NCI-H748 (cell line): Measurements from ENCODE around the gene GNPNAT1.
A peak's percentile ranks its signal among the peaks of the same experiment; 100 is the strongest.
"Not testable (repeated sequence)": the region's sequence is repeated elsewhere in the genome, so short reads cannot be mapped to it uniquely, and the experiment has no call there.

ENCODE experiments used
- DNase-seq: peaks from one replicate; lab custom pipeline; 2025; ENCODE audit not compliant: unreplicated experiment; lab: John Stamatoyannopoulos, UW

GNPNAT1 gene

GRCh38 chr14:52790011-52790755 lies 1.2 kb downstream of the GNPNAT1 start:
- DNase-seq: peak; percentile 25

GRCh38 chr14:52789118-52789517 lies 2.3 kb downstream of the GNPNAT1 start:
- DNase-seq: no peak

- DNase-seq: no peak
Measured at GRCh38 chr14:52786887-52787286, 4.5 kb downstream of the GNPNAT1 start.

- DNase-seq: no peak
Measured at GRCh38 chr14:52783206-52783605, 8.2 kb downstream of the GNPNAT1 start.

- DNase-seq: no peak
Measured at GRCh38 chr14:52781629-52782028, 9.8 kb downstream of the GNPNAT1 start.

GRCh38 chr14:52780893-52781292 lies 10.5 kb downstream of the GNPNAT1 start:
- DNase-seq: no peak

GRCh38 chr14:52778702-52779101 lies 12.7 kb downstream of the GNPNAT1 start:
- no peak for DNase-seq

- DNase-seq: peak; percentile 15
Measured at GRCh38 chr14:52776816-52777215, 14.6 kb downstream of the GNPNAT1 start.

GRCh38 chr14:52769887-52770286 lies 21.5 kb downstream of the GNPNAT1 start:
- DNase-seq: no peak

- no peak for DNase-seq
Measured at GRCh38 chr14:52767058-52767833, 24.2 kb downstream of the GNPNAT1 start.

GRCh38 chr14:52762923-52763322 lies 28.5 kb downstream of the GNPNAT1 start:
- not testable (repeated sequence) for DNase-seq

GRCh38 chr14:52759145-52759544 lies 32.3 kb downstream of the GNPNAT1 start:
- no peak for DNase-seq

- DNase-seq: no peak
Measured at GRCh38 chr14:52755607-52756316, 35.6 kb downstream of the GNPNAT1 start.

- DNase-seq: no peak
Measured at GRCh38 chr14:52748647-52749292, 42.6 kb downstream of the GNPNAT1 start.

- DNase-seq: no peak
Measured at GRCh38 chr14:52741865-52742264, 49.5 kb downstream of the GNPNAT1 start.

- DNase-seq: no peak
Measured at GRCh38 chr14:52740751-52741150, 50.7 kb downstream of the GNPNAT1 start.

GRCh38 chr14:52738409-52738808 lies 53.0 kb downstream of the GNPNAT1 start:
- DNase-seq: no peak

GRCh38 chr14:52735921-52736489 lies 55.4 kb downstream of the GNPNAT1 start:
- DNase-seq: no peak

GRCh38 chr14:52733824-52734223 lies 57.6 kb downstream of the GNPNAT1 start:
- DNase-seq: no peak

GRCh38 chr14:52730709-52731111 lies 60.7 kb downstream of the GNPNAT1 start:
- no peak for DNase-seq
